NCI-H187 (cell line): ENCODE measurements around the gene C11orf24.
"Not testable (repeated sequence)": the region's sequence is repeated elsewhere in the genome, so short reads cannot be mapped to it uniquely, and the experiment has no call there.

Experiments
- DNase-seq, 2 experiments: peaks; one replicate each; lab custom pipeline; 2025; lab: John Stamatoyannopoulos, UW

Gene C11orf24

GRCh38 chr11:68298659-68299516 lies 27.1 kb upstream of the C11orf24 start:
- no peak for DNase-seq

DNA sequence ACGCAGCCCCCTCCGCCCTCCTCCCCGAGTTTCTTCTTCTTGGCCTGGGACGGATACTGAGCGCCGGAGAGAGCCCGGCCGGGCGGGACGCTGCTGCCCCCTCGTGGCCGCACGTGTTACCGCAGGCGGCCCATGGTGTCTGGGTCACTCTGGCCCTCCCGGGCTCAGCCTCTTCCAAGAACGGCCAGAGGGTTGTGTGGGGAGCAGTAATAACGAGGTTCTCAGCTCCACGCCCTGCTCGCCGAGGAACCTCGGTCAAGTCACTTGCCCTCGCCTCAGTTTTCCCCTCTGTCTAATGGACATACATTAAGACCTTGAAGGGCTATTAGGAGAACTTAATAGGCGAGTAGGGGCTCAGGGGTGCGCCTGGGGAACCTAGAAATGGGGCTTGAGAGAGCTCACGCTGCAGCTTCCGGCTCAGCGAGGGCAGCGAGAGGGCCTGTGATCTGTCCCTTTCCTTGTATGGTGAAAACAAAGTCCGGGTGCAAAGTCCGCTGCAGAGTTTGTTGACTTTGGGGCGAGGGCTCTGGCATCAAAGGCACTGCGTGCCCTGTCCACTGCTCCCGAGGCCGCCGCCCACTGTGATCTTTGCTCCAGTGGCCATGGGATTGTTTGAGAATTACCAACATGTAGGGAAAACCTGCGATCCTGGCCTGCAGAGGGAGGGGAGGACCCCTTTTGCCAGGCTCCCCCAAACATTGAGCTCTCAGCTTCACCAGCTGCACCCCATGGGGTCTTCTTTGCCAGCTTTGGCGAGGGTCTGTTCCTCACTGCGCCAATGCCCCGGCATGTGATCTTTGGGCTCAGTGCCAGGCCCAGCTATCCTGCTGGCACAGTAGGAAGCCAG lies 26.3 kb upstream of the C11orf24 start:
- DNase-seq = peak in 1 of 2 experiments; percentile 4

GRCh38 chr11:68297494-68297811 lies 25.7 kb upstream of the C11orf24 start:
- DNase-seq = no peak

- no peak for DNase-seq
These were observed 25.2 kb upstream of the C11orf24 start for GRCh38 chr11:68297052-68297378.

GRCh38 chr11:68296344-68297051 lies 24.7 kb upstream of the C11orf24 start:
- no peak for DNase-seq

DNA sequence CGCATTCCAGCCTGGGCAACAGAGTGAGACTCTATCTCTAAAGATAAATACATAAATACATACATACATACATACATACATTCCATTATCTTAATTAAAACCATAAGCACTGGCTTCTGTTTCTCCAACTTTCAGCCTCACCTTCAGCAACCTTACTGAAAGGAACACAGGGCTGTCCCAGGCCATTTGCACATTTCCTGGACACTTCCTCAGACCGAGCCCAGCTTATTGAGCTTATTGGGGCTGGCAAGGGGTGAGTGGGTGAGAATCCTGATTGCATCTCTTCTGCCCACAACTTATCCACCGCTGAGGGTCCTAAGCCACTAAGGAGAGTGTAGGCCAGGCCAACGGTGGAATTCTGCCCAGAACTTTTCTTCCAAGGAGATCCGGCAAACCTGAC lies 24.2 kb upstream of the C11orf24 start:
- no peak for DNase-seq

DNA sequence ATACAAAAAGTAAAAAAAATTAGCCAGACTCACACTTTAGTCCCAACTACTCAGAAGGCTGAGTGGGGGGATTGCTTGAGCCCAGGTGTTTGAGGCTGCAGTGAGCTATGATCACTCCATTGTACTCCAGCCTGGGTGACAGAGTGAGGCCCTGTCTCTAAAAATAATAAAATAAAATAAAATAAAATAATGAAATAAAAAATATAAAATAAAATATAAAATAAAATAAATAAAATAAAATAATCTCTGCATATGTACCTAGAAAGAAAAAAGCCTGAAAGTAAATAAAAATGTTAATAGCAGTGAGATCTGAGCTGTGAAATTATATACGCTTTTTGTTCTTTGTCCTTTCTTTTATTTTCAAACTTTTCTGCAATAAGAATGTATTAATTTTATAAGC lies 23.5 kb upstream of the C11orf24 start:
- DNase-seq = no peak

DNA sequence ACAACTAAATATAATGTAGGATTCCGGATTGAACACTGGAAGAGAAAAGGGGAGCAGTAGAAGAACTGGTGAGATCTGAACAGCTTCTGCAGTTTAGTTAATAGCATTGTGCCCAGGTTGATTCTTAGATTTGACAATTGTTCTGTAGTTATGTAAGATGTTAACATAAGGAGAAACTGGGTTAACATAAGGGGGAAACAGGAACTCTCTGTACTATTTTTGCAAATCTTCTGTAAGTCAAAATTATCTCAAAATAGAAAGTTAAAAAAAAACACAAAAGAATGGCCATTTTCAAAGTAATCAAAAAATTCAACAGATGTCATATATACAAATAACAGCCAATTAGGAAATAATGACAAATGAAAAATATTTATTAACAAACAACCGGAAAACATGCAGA lies 21.9 kb upstream of the C11orf24 start:
- DNase-seq = no peak

- no peak for DNase-seq
These were observed 17.7 kb upstream of the C11orf24 start for GRCh38 chr11:68289456-68289855.

GRCh38 chr11:68287419-68287818 lies 15.6 kb upstream of the C11orf24 start:
- DNase-seq = no peak

- DNase-seq = not testable (repeated sequence)
These were observed 12.8 kb upstream of the C11orf24 start for GRCh38 chr11:68284588-68284987.

DNA sequence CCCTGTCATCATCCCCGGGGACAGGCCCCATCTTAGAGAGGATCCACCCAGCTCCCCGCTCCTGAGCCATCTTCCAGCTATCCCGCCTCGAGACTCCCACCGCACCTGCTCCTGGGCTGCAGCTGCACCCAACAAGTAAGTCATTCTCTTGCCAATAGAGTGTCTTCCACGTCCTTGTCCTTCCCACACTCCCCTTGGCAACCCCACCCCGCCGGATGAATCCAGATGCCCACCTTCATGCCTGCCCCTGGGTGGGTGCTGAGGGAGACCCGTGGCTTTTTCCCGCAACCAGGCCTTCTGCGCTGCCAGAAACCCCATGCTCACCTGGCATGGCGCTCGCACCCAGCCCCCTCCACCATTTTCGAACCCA lies 11.1 kb upstream of the C11orf24 start:
- DNase-seq = no peak

DNA sequence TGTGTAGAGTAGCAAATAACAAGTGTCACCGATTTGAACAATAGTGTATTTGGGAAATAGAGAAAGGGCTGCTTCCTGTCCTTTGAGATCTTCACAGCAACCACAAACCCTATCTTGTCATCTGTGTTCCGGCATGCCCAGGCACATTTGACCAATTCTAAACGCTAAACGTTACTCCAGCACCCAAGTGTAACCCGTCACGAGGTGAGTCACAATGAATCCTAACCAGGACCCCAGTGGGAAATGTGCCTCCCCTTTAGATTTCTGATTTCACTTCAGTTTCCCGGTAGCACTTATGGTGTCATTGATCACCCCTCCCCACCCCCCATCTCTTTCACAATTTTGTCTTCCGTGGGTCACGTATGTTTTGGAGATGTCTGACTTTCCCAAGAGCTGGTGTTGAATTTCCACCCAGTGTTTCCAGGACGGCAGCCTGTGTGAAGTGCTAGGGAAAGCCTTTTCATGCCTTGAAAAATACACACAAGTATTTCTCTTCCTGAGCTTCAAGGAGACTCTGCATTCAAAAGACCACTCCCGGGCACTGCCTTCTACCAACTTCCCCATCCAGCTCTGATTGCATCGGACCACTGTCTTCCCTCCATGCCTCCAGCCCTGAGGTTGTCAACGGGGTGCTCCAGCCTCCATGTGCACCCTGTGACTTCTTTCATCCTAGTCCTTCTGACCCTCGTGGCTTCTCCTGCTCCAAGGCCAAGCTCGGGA lies 10.5 kb upstream of the C11orf24 start:
- DNase-seq = no peak

DNA sequence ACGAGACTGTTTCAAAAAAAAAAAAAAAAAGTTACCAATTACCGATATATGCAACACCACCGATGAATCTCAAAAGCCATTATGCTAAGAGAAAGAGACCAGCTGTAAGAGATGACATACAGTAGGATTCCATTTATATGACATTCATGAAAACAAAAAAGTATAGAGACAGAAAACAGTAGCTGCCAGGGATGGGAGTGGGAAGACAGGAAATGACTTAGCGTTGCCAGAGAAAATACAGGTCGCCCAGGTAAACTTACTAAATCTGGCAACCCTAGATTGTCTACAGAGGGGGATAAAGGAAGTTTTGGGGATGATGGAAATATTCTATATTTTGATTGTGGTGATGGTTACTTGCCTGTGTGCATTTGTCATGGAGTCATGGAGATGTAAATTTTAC lies 7.9 kb upstream of the C11orf24 start:
- DNase-seq = no peak

GRCh38 chr11:68276861-68277260 lies 5.1 kb upstream of the C11orf24 start:
- no peak for DNase-seq

DNA sequence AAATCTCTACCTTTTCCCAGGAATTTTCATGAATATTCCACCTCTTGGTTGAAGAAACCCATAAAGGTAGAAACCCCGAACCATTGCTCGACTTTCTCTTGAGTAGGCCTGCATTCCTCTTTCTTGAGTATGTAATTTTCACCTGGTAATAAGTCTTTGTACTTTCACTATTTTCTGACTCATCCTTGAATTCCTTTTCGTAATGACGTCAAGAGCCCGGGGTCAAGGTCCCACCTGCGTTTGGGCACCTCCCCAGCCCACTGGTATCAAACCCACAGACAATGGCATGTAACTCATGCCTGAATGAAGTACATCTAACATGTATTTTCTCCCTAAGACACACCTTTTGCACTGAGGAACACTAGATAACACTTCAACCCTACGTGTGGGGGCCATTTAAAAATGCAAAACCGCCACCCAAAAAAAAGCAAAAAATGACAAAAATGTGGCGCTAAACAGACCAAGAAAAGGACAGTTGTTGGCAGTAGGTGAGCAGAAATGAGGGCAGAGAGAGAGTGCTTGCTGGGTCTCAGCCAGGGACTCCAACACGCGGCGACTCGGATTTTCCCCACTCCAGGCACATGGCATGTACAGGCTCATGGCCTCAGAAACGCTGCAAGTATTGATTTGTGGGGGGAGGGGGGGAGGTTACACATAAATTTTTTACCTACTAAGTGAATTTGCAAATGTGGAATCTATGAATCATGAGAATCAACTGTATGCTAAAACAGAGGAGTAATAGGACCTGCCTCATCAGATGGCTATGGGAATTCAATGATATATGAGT lies 4.1 kb upstream of the C11orf24 start:
- DNase-seq = no peak

GRCh38 chr11:68274306-68274705 lies 2.5 kb upstream of the C11orf24 start:
- DNase-seq = no peak

- no peak for DNase-seq
These were observed 1.4 kb upstream of the C11orf24 start for GRCh38 chr11:68273026-68273738.

GRCh38 chr11:68271023-68271780 lies 571 bp downstream of the C11orf24 start:
- no peak for DNase-seq
